Measurements from ENCODE around the gene PI16.
A peak's percentile ranks its signal among the peaks of the same experiment; 100 is the strongest.

PI16 gene

DNA sequence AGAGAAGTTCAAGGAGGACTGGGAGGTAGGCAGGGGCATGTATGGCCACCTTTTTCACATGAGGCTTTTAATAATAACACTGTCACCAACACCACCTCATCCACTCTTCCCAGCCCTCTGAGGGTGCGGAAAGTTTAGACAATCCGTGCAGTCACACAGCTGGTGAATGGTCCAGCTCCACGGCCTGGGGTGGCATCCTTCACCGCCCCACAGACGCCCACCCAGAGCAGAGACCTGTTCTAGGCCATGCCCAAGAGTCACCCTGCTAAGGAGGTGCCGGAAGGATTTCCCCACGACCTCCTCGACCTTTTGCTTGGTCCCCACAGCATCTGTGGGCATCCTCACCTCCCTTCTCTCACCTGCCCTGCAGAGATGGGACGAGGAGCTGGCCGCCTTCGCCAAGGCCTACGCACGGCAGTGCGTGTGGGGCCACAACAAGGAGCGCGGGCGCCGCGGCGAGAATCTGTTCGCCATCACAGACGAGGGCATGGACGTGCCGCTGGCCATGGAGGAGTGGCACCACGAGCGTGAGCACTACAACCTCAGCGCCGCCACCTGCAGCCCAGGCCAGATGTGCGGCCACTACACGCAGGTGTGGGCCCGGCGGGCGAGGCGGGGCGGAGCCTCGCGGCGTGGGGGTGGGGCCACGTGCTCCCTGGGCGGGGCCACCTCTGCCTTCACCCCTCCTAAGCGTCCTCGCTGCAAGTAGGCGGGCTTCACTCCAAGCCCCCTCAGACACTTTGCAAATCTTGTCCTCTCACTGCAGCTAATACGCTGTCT, 4.4 kb downstream of the PI16 start:
- peak; percentile 90 for DNase-seq (ENCODE audit: low spot score)

DNA sequence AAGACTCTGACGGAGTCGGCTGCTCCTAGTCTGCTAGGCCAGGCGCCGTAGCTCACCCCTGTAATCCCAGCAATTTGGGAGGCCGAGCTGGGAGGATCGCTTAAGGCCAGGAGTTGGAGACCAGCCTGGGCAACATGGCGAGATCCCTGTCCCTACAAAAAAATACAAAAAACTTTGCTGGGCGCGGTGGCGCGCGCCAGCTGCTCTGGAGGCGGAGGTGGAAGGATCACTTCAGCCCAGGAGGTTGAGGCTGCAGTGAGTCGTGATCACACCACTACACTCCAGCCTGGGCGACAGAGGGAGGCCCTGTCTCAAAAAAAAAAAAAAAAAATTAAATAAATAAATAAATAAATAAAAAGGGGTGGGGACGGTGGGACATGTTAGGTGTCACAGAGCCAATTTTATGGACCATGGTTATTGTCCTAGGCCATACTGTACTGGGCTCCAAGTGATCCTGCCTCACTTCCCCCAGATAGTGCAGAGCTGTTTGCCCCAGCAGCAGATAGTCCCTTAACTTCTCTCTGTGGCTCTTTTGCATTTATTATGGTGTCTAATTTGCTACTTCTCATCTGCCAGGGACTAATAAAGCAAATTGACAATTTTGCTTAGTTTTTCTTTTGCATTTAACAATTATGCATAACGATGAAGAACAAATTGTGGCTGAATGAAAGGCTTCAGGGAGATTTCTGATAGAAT, 5.2 kb downstream of the PI16 start:
- no peak for DNase-seq (ENCODE audit: low spot score)

DNA sequence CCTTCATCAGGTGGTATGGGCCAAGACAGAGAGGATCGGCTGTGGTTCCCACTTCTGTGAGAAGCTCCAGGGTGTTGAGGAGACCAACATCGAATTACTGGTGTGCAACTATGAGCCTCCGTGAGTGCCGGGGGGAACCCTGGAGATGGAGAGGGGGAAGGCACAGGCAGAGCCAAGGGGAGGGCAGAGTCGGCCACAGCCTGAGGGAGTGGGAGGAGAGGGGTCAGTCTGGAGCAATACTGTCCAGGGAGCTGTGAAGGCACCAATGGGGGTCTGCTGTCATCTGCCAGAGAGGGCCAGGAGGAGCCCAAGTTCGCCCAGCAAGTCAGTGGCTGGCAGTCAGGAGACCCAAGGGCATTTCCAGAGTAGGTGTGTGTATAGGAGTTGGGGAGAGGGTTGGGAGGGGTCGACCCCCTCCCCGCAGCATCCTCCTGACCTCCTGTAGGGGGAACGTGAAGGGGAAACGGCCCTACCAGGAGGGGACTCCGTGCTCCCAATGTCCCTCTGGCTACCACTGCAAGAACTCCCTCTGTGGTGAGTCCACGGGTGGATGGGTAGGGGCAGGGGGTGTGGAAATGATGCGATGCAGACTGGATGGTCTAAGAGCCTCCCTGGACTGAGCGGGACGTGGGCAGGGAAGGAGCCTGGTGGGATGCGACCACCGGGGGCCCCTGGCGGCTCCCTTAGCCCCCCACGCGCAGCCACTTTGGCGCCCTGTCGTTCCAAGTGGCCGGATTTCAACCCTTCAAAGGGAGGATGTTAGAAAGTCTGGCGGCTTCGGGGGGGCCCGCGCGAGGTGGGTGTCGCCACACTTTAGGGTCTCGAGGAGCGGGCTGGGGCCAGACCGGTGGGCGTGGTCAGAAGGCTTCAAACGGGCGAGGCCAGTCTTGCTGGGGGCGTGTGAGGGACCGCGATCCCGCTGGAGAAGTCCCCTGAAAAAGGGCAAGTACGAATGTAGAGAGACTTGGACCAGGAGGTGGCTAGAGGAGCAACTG, 7.2 kb downstream of the PI16 start:
- DNase-seq (ENCODE audit: low spot score) = no peak

DNA sequence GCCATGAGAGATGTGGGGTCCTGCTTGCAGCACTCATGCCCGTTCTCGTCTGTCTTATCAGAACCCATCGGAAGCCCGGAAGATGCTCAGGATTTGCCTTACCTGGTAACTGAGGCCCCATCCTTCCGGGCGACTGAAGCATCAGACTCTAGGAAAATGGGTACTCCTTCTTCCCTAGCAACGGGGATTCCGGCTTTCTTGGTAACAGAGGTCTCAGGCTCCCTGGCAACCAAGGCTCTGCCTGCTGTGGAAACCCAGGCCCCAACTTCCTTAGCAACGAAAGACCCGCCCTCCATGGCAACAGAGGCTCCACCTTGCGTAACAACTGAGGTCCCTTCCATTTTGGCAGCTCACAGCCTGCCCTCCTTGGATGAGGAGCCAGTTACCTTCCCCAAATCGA, 8.3 kb downstream of the PI16 start:
- peak; percentile 93 for DNase-seq (ENCODE audit: low spot score)

DNA sequence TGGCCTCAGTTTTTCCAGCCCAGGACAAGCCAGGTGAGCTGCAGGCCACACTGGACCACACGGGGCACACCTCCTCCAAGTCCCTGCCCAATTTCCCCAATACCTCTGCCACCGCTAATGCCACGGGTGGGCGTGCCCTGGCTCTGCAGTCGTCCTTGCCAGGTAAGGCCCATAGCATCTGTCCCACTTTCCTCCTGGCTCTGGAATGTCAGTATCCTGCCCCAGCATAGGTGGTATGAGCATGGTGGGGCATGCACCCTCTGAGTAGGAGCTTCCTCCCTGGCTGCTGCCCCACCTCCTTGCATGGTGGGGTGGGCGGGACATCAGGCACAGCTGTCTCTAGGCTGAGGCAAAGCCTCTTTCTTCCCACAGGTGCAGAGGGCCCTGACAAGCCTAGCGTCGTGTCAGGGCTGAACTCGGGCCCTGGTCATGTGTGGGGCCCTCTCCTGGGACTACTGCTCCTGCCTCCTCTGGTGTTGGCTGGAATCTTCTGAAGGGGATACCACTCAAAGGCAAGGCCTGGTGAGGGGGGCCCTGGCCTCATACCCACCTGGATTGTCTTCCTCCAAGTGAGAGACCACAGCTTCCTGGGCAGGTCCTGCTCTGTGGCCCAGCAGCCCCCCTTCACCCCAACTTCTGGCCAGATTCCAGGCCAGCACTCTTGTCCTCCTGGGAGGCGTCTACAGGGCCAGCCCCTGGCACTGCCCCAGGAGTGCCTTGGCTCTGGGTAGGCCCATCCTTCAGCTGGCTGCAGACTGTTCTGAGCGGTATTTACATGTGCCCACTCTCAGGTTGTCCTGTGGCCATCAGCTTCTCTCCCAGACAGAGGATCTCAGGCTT, 9.1 kb downstream of the PI16 start:
- DNase-seq (ENCODE audit: low spot score) = no peak

DNA sequence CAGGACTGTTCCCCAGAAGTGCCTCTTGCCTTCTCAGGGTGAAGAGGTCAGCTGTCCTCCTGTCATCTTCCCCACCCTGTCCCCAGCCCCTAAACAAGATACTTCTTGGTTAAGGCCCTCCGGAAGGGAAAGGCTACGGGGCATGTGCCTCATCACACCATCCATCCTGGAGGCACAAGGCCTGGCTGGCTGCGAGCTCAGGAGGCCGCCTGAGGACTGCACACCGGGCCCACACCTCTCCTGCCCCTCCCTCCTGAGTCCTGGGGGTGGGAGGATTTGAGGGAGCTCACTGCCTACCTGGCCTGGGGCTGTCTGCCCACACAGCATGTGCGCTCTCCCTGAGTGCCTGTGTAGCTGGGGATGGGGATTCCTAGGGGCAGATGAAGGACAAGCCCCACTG, 9.8 kb downstream of the PI16 start:
- DNase-seq (ENCODE audit: low spot score) = no peak

DNA sequence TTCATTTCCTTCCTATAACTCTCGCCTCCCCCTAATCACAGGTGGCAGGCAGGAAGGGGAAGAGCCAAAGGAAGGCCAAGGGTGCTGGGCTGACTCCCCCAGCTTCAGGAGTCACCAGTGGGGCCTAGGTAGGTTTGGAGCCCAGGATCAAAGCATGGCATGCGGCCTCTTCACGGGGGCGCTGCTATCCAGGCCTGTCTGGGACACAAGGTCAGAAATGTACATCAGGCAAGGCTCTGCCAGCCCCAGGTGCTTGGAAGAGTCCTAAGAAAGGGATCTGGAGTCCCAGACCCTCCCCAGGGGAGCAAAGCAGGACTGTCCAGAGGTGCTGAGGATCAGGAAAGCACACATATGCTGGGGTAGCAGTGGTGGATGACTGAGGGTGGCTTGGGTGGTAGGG, 10.4 kb downstream of the PI16 start:
- no peak for DNase-seq (ENCODE audit: low spot score)

DNA sequence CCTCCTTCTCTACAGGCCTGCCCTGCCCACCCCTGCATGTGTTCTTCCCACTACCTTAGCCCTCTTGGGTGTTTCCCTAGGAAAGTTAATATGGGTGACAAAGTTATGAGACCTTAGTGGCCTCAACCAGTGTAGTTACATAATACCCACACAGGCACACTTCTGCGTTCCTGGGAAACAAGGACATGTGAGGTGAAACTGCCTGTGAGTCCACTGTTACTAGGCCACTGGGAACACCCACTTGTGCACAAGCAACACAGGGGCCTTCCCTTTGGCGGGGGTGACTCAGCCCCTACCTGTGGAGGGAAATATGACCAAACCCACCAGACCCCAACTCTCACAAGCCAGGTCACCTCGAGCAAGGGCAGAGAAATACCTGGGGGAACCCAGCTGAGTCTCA, 12.8 kb downstream of the PI16 start:
- no peak for DNase-seq (ENCODE audit: low spot score)

DNA sequence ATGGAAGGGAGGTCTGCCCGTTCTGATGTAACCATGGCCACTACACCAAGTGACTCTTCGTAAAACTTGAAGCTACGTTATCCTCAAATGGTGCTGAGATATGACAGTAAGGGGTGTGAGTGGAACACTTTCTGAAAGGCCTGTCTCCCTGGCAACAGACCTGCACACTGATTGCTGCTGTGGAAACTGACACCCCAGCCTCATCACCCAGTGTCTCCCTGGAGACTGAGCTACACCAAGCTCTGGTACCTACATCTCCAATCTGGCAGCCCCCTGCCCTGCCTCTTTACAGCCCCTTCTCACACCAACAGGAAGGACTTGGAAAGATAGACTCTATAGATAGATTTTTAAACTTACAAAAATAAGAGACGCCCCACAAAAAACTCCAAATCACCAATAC, 13.2 kb downstream of the PI16 start:
- DNase-seq (ENCODE audit: low spot score) = no peak

DNA sequence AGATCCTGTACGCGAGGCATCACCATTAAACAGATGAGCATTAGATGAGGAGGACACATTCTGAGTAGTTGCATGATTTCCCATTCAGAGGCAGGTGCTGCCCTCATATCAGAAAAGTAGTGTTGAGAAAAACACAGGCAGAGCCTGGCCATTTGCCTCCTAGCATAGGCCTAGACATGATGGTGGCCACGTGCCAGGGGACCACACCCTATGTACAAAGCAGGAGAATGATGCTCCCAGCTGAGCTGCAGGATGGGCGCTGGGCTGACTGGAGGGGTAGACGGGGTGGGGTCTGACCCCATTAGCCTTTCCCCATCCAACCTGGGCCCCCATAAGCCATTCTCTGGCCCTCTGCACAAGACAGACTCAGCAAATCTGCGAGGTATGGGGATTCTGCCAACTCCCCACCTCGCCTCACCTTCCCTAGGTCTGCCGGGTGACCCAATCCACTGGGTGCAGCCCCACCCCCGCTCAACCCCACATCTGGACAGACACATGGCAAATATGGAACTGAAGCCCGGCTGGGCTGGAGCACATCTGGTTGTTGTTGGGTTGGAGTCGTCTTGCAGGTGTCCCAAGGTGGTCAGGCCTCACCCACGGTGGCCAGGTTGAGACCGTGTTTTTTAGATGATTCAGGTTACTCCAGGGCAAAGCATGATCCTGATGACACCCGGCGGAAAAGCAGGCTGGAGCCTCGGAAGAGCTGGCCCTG, 13.9 kb downstream of the PI16 start:
- no peak for DNase-seq (ENCODE audit: low spot score)

DNA sequence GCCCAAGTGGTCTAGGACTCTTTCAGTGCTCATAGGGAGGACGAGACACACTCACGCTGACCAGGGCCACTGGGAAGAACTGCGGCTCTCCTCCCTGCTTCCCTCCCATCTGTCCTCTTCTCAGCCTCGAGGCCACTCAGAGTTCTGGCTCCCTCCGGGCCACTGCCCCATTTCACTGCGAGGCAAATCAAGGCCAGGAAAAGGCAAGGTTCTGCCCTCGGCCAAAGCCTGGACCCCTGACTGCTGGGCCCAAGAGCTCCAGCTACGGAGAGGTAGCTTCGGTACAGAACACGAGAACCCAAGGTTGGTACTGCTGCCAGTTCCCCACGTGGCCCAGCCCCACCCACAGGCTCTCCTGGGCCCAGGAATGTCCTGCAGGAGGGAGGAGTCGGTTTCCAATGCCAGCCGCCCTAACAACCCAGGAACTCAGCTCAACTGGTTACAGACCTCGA, 14.7 kb downstream of the PI16 start:
- no peak for DNase-seq (ENCODE audit: low spot score)

DNA sequence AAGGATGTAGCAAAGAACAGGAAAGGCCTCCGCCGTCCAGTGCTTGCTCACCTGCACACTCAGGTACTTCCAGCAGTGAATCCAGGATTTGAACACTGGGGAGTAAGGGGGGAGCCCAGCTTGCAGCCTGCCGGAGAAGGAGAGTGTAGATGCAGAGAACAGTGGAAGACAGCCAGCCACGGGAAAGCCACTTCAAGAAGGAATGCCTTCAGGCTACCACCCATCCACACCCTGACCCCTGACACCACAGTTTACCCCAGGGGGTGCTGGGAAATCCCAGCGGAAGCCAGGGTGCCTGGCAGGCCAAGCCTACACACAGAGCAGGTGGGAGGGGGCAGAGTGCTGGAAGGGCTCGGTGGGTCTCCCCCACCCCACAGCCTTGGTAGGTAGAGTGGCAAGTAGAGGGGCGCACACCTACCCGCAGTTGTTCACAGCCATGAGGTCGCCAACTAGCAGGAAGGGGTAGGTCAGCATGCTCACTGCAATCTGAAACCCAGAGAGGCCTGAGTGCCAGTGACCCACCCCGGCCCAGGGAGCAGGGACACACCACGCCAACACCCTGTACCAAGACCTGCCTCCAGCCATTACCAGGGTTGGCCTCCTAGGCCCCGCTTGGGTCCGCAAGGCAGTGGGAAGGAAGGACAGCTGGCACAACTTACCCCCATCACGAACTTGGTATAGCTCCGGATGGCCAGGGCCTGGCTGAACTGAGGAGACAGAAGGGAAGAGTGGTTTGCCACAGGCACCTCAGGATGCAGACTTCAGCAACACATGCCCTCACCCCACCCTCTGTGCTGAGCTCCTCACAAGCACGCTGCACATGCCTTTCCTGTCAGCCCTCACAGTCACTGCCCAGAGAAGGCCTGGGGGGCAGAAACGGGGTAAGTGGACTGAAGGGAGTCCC, 15.7 kb downstream of the PI16 start:
- DNase-seq (ENCODE audit: low spot score) = no peak

DNA sequence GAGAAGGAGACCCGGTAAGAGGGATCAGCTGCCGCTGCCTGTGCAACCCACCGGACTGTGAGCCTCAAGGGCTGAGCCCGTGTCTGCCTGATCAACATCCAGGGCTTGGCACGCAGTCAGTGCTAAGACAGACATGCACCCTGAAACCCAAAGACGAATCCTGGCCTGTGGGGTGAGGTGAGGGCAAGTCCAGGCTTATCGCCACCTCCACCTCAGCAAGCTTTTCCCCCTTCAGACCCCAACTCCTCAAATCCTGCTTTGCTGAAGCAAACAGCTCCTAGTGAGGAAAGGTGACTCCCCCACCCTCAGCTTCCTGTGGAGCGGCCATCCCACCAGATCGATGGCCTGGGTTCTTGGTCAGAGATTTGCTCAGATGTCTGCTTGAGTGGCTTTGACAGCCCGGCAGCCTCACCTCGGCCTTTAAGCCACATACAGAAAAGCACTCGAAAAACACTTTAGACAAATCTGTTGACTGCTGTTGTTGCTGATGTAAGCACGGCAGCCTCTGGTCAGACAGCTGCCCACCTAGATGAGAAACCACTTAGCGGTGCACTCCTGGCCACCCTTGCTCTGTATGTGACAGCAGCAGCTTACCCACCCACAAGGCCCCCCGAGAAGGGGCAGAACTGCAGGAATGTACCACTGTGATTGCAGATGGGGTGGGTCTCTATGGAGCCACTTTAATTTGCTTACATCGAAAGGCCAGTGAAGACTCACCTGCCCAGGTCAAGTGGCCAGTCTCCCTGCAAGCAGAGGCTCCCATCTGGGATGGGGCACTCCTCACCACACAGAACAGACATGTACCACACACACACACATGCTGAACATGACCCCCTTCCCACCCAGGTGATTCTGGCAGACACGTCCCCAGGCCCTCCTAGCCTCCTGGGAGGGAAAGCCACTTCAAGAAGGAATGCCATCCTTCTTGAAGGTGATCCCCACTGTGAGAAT, 16.6 kb downstream of the PI16 start:
- DNase-seq (ENCODE audit: low spot score) = no peak

DNA sequence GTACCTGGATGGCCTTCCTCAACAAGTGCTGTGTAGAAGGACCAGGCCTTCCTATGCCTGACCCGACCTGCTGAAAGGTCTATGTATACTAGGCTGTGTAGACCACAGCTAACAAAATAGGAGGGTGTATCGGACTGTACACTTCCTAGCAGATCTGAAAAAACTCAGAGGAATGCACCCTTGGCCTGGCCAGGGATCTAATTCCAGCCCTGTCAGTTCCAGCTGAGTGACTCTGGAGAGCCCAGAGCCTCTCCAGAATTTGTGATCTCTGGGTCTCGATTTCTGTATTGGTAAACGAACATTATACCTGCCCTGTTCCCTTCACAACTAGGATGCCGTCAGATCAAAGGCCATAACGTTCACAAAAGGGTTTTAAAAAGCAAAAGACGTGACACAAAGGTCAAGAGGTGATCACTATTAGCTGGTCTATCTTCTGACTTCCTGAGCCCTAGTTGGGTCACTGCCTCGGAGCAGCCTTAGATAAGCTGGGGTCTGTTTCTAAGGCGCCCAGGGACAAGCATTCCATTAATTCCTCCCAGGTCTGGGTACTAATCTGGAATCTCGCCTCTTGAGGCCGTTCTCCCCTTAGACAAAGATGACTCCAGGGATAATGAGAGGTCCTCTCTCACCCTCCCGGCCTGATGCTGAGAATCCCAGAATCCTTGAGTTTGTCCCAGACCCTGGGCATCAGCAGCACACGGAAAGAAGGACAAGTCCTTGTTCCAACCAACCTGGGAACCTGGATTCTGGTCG, 17.6 kb downstream of the PI16 start:
- no peak for DNase-seq (ENCODE audit: low spot score)

DNA sequence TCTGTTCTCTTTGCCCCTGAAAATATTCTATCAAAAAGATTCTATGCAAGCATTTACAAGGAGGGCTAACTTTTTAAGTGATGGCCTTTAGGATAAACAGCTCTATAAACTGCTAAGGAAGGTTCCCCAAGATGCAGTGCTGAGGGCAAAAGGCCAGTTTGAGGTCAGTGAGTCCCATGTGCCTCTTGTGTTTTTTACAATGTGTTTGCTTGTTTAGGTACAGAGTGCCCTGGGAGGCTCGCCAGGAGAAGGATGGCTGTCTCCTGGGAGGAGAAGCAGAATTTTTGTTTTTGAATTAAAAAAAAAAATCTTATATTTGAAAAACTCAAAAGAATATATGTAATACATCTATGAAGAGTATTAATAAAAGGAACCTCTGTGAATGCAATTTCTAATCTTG, 18.7 kb downstream of the PI16 start:
- no peak for DNase-seq (ENCODE audit: low spot score)

DNA sequence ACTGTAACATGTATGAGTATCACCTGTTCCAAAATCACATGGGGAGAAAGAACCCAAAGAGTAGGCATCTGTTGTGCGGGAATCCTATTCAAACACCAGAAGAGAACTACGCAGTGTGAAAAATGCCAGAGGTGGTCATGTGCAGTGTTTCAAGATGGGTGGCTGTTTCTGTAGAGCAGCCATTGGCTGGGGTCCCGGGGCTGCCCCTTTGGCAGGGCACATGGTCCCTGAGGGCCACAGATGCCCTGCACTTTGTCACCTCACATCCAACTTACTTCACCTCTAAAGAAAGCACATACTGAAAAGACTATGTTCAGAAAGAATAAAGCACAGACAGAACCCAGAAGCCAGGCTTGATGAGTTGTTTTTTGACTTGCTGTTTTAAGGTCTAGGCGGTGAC, 19.1 kb downstream of the PI16 start:
- no peak for DNase-seq (ENCODE audit: low spot score)

DNA sequence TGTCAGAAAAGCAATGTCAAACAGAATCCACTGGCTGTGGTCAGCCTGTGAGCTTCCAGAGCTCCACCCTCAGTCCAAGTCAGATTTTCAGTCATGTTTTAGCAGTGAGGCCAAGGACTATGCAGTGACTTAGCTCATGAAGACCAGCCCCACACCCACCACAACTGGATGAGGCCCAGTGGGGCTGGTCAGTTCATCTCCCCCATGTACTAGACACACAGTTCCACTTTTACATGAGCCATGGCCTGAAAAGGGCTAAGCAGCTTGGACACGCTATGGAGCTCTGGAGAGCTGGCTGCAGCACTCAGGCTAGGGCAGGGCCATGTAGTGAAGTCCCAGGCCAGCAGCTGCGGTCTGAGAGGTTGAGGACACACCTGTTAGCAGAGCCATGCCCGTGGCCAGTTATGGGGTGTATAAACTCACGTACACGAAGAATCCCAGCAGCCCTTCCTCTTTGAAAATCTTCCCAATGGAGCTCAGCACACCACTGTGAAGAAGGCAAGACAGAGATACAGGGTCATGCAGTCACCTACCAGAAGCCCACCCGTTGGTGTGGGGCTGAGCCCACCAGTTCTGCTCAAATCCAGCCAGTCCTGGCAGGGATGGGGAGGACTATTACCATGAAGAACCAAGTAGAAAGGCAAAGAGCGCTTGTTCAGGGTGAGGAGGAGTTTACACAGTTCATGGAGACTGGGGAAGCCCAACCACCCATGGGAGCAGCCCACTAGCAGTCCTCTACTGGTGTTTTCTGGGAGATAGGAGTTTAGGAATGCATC, 20.9 kb downstream of the PI16 start:
- no peak for DNase-seq (ENCODE audit: low spot score)

Data from iPS-NIHi11 (cell line).